OCI-LY1 (cell line): ENCODE results near the gene MRAS.

Source experiments
- H2AFZ ChIP-seq: fragments of 200-600 bp; sonication (generic), shearing (Covaris generic); 2 replicates; pipeline ENCODE4 v1.6.0; 2014; ENCODE audit warnings: antibody characterized with exemption, mild to moderate bottlenecking, low read length
- H3F3A ChIP-seq: fragments of 200-600 bp; sonication (generic), shearing (Covaris generic); 2 replicates; pipeline ENCODE4 v1.6.0; 2014; ENCODE audit warnings: mild to moderate bottlenecking, antibody characterized with exemption, low read length, moderate library complexity; ENCODE audit not compliant: insufficient read depth
- H3K27ac ChIP-seq: fragments of 200-600 bp; sonication (generic); 2 replicates; pipeline ENCODE4 v1.5.1; 2014; ENCODE audit warnings: low read length, mixed run types, mild to moderate bottlenecking, low read depth; ENCODE audit not compliant: poor library complexity, severe bottlenecking
- H3K27me3 ChIP-seq: fragments of 200-600 bp; sonication (generic); 2 replicates; pipeline ENCODE4 v1.6.0; 2014; ENCODE audit warnings: antibody characterized with exemption, mild to moderate bottlenecking, low read length, moderate library complexity; ENCODE audit not compliant: insufficient read depth
- H3K36me3 ChIP-seq: fragments of 200-600 bp; sonication (generic); 2 replicates; pipeline ENCODE4 v1.6.1; 2014; ENCODE audit warnings: mild to moderate bottlenecking, antibody characterized with exemption, low read length, moderate library complexity, mixed read lengths; ENCODE audit not compliant: insufficient read depth
- H3K4me1 ChIP-seq: fragments of 200-600 bp; sonication (generic); 2 replicates; pipeline ENCODE4 v1.5.1; 2014; ENCODE audit warnings: mild to moderate bottlenecking, low read length, moderate library complexity; ENCODE audit not compliant: insufficient read depth, severe bottlenecking
- H3K4me2 ChIP-seq: fragments of 200-600 bp; sonication (generic), shearing (Covaris generic); 2 replicates; pipeline ENCODE4 v1.6.1; 2014; ENCODE audit warnings: low read length
- H3K4me3 ChIP-seq: fragments of 200-600 bp; sonication (generic); 2 replicates; pipeline ENCODE4 v1.5.1; 2014; ENCODE audit warnings: low read length, low read depth, mild to moderate bottlenecking, mixed read lengths; ENCODE audit not compliant: poor library complexity, severe bottlenecking
- H3K79me2 ChIP-seq: fragments of 200-600 bp; shearing (Covaris generic); 2 replicates; pipeline ENCODE4 v1.6.1; 2016; ENCODE audit warnings: mixed run types, low read length, mixed read lengths; ENCODE audit not compliant: insufficient read depth
- H3K9ac ChIP-seq: fragments of 200-600 bp; sonication (generic), shearing (Covaris generic); 2 replicates; pipeline ENCODE4 v1.6.1; 2014; ENCODE audit warnings: mild to moderate bottlenecking, low read length, mixed read lengths
- H3K9me2 ChIP-seq: fragments of 200-600 bp; sonication (generic), shearing (Covaris generic); 2 replicates; pipeline ENCODE4 v1.6.1; 2014; ENCODE audit warnings: low read depth, mild to moderate bottlenecking, low read length, mixed read lengths
- H3K9me3 ChIP-seq: fragments of 200-600 bp; shearing (Covaris generic); 2 replicates; pipeline ENCODE4 v1.6.1; 2014; ENCODE audit warnings: low read length, mixed read lengths
- H4K20me1 ChIP-seq: fragments of 200-600 bp; sonication (generic), shearing (Covaris generic); 2 replicates; pipeline ENCODE4 v1.6.0; 2016; ENCODE audit warnings: mild to moderate bottlenecking, low read length; ENCODE audit not compliant: insufficient read depth
- EZH2 ChIP-seq: fragments of 200-600 bp; sonication (generic), shearing (Covaris generic); IDR thresholded peaks from 2 replicates; pipeline ENCODE4 v1.8.0; 2017; ENCODE audit warnings: borderline replicate concordance, mixed run types, mild to moderate bottlenecking, antibody characterized with exemption, low read length, moderate library complexity, mixed read lengths
- TF ChIP-seq, protein P1 (sequence below): fragments of 200-600 bp; sonication (generic), shearing (Covaris generic); IDR thresholded peaks from 2 replicates; pipeline ENCODE4 v1.5.1; 2017; ENCODE audit warnings: mild to moderate bottlenecking, antibody characterized with exemption, low read length, moderate library complexity, mixed read lengths

MRAS gene

DNA sequence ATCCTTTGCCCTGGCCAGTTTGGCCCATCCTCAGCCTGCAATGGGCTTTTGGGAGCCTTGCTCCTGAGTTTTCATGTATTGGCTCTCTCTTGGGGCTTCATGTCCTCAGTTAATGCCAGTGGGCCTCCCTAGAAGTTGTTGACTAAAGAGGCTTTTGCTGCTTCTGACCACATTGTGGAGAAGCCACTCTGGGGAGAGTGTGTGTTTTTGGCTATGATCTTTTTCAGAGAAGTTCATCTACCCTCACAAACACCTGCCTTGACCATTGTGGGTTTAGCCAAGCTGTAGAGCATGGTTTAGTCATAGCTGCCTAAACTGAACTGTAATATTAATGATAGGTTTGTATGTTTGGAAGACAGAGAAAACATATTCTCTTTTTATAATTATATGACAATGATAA lies 6.0 kb downstream of the MRAS start:
- no peak overlapping the region for H3K4me2 ChIP-seq
- H3K9me2 ChIP-seq, result no peaks in the 10 kb centered on the region
- no peaks in the 10 kb centered on the region for H4K20me1 ChIP-seq
- H3K27ac ChIP-seq, result no peak overlapping the region
- no peak overlapping the region for H2AFZ ChIP-seq
- H3K36me3 ChIP-seq, result no peaks in the 10 kb centered on the region
- TF ChIP-seq EZH2, result no peak
- TF ChIP-seq, protein P1, sequence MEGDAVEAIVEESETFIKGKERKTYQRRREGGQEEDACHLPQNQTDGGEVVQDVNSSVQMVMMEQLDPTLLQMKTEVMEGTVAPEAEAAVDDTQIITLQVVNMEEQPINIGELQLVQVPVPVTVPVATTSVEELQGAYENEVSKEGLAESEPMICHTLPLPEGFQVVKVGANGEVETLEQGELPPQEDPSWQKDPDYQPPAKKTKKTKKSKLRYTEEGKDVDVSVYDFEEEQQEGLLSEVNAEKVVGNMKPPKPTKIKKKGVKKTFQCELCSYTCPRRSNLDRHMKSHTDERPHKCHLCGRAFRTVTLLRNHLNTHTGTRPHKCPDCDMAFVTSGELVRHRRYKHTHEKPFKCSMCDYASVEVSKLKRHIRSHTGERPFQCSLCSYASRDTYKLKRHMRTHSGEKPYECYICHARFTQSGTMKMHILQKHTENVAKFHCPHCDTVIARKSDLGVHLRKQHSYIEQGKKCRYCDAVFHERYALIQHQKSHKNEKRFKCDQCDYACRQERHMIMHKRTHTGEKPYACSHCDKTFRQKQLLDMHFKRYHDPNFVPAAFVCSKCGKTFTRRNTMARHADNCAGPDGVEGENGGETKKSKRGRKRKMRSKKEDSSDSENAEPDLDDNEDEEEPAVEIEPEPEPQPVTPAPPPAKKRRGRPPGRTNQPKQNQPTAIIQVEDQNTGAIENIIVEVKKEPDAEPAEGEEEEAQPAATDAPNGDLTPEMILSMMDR, result no peak
- H3K27me3 ChIP-seq, result peaks cover 4% of the 10 kb centered on the region
- H3K4me3 ChIP-seq, result no peak overlapping the region
- H3K4me1 ChIP-seq, result no peaks in the 10 kb centered on the region
- no peaks in the 10 kb centered on the region for H3K9me3 ChIP-seq
- H3K9ac ChIP-seq, result no peak overlapping the region
- no peaks in the 10 kb centered on the region for H3F3A ChIP-seq
- no peaks in the 10 kb centered on the region for H3K79me2 ChIP-seq

- no peaks in the 10 kb centered on the region for H3K9me3 ChIP-seq
- H3K27me3 ChIP-seq, result peaks cover 4% of the 10 kb centered on the region
- TF ChIP-seq, protein P1, result no peak
- no peak for TF ChIP-seq EZH2
- no peaks in the 10 kb centered on the region for H3K79me2 ChIP-seq
- no peak overlapping the region for H3K9ac ChIP-seq
- no peaks in the 10 kb centered on the region for H4K20me1 ChIP-seq
- no peaks in the 10 kb centered on the region for H3F3A ChIP-seq
- no peaks in the 10 kb centered on the region for H3K36me3 ChIP-seq
- no peak overlapping the region for H3K27ac ChIP-seq
- H2AFZ ChIP-seq, result no peak overlapping the region
- H3K4me2 ChIP-seq, result no peak overlapping the region
- H3K4me1 ChIP-seq, result no peaks in the 10 kb centered on the region
- H3K4me3 ChIP-seq, result no peak overlapping the region
- no peaks in the 10 kb centered on the region for H3K9me2 ChIP-seq
Measured at GRCh38 chr3:138355071-138355470, 6.7 kb downstream of the MRAS start.

DNA sequence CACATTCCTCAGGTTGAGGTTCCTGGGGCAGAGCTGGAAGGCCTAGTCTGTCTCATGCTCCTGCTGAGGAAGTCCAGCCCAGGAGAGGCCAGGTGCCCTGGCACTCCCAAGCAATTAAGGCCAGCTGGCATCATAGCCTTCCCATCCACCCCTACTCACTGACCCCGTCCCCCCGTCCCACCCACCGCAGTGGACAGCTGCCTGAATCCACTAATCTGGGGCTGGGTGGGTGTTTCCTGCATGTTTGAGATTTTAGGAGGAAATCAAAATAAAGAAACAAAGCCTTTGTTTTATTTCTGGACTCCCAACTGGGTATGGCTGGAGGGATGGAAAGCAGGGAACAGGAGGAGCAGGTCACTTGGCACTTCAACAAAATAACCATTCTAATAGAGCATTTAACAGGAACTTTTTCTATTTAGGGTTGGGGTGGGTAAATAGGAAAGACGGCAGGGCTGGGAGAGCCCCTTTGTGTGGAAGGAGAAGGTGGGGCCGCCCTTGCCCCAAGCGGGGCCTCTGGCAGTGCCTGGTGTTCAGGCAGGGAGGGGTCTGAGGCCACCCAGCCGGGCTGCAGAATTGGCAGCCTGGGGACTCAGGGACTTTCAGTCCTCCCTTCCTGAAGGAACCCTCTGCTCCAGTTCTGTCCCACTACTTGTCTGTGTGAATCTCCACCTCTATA lies 8.5 kb downstream of the MRAS start:
- H3K27me3 ChIP-seq, result peaks cover 4% of the 10 kb centered on the region
- no peak overlapping the region for H3K27ac ChIP-seq
- H3K9me2 ChIP-seq, result no peaks in the 10 kb centered on the region
- H2AFZ ChIP-seq, result no peak overlapping the region
- H3K4me3 ChIP-seq, result no peak overlapping the region
- no peaks in the 10 kb centered on the region for H3K79me2 ChIP-seq
- H3F3A ChIP-seq, result no peaks in the 10 kb centered on the region
- H3K9ac ChIP-seq, result no peak overlapping the region
- H4K20me1 ChIP-seq, result no peaks in the 10 kb centered on the region
- H3K9me3 ChIP-seq, result no peaks in the 10 kb centered on the region
- no peak overlapping the region for H3K4me2 ChIP-seq
- H3K4me1 ChIP-seq, result no peaks in the 10 kb centered on the region
- TF ChIP-seq, protein P1, result no peak
- TF ChIP-seq EZH2, result no peak
- no peaks in the 10 kb centered on the region for H3K36me3 ChIP-seq
